GM10248 (cell line): ENCODE measurements around the gene DNAH1.

ENCODE experiments used
- CTCF ChIA-PET: fragments of 300-600 bp; sonication (Branson Sonifier 250); formaldehyde crosslinking; extraction: SDS; loops from one replicate; lab custom pipeline; 2021; ENCODE audit warnings: antibody characterized with exemption; lab: Yijun Ruan, JAX
- POLR2A ChIA-PET: fragments of 350-650 bp; sonication (Branson Sonifier 250); formaldehyde crosslinking; extraction: SDS; loops from one replicate; lab custom pipeline; 2020; ENCODE audit warnings: antibody characterized with exemption; lab: Yijun Ruan, JAX
- DNase-seq: peaks from one replicate; pipeline ENCODE4 v3.0.0; 2012; ENCODE audit errors: extremely low spot score
- TF ChIP-seq, protein P1 (sequence below): IDR thresholded peaks from 2 replicates; pipeline ENCODE4 v1.5.1; 2012; ENCODE audit warnings: mild to moderate bottlenecking, low read depth; ENCODE audit errors: extremely low read depth, missing control alignments, control extremely low read depth

DNAH1 gene

GRCh38 chr3:52441772-52442332 lies 125.7 kb downstream of the DNAH1 start:
- CTCF ChIA-PET = interaction anchor here (2.0 to 17.8 kb wide), 2 partner anchors 10 to 12 kb away, joined by 6 to 345 read pairs; no protein-coding TSS in a partner anchor
- POLR2A ChIA-PET = no interaction called here
- TF ChIP-seq, protein P1, sequence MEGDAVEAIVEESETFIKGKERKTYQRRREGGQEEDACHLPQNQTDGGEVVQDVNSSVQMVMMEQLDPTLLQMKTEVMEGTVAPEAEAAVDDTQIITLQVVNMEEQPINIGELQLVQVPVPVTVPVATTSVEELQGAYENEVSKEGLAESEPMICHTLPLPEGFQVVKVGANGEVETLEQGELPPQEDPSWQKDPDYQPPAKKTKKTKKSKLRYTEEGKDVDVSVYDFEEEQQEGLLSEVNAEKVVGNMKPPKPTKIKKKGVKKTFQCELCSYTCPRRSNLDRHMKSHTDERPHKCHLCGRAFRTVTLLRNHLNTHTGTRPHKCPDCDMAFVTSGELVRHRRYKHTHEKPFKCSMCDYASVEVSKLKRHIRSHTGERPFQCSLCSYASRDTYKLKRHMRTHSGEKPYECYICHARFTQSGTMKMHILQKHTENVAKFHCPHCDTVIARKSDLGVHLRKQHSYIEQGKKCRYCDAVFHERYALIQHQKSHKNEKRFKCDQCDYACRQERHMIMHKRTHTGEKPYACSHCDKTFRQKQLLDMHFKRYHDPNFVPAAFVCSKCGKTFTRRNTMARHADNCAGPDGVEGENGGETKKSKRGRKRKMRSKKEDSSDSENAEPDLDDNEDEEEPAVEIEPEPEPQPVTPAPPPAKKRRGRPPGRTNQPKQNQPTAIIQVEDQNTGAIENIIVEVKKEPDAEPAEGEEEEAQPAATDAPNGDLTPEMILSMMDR = no peak
- no peak for DNase-seq

DNA sequence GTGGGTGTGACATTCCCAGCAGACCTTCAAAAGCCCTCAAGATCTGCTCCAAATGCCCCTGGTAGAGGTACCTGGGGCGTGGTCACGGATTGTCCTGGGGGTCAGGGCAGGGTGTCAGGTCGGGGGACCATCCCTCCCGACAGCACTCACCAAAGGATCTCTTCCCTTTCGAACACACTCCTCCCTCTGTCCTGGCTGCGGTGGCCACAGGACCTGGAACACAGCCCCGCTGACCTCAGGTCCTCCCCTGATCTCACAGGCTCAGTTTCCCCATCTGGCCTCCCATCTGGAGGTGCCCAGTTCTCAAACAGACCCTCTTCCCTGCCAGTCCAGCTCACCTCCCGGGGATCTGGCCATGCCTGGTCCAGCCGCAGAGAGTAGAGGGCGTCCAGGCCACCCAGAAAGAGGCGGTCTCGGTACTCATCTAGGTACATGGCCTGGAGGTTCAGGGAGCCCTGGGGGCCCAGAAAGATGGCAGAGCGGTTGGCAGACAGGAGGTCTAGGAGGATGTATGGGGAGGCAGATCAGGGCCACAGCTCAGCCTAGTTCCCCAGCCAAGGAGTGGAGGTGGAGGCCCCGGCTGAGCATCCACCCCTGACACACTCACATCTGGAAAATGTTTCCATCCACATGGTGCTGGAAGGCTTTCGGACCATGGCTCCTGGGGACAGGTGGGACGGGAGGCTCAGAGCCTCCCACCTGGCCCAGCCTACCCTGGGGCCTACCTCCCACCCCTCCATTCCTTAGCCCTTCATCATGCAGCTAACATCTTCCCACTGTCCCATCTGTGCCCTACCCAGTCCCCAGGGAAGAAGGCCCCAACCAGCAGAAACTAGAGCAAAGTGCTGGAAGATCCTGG lies 126.5 kb downstream of the DNAH1 start:
- ChIA-PET POLR2A (no interaction called here), CTCF (interaction anchor here (2.0 to 17.8 kb wide), 2 partner anchors 10 to 13 kb away, joined by 6 to 345 read pairs; no protein-coding TSS in a partner anchor)
- DNase-seq = no peak
- TF ChIP-seq, protein P1 = no peak

GRCh38 chr3:52443268-52443610 lies 127.1 kb downstream of the DNAH1 start:
- no peak for DNase-seq
- TF ChIP-seq, protein P1 = no peak
- CTCF ChIA-PET = interaction anchor here (2.0 to 17.8 kb wide), 2 partner anchors 9 to 13 kb away, joined by 6 to 345 read pairs; no protein-coding TSS in a partner anchor
- POLR2A ChIA-PET = no interaction called here

DNA sequence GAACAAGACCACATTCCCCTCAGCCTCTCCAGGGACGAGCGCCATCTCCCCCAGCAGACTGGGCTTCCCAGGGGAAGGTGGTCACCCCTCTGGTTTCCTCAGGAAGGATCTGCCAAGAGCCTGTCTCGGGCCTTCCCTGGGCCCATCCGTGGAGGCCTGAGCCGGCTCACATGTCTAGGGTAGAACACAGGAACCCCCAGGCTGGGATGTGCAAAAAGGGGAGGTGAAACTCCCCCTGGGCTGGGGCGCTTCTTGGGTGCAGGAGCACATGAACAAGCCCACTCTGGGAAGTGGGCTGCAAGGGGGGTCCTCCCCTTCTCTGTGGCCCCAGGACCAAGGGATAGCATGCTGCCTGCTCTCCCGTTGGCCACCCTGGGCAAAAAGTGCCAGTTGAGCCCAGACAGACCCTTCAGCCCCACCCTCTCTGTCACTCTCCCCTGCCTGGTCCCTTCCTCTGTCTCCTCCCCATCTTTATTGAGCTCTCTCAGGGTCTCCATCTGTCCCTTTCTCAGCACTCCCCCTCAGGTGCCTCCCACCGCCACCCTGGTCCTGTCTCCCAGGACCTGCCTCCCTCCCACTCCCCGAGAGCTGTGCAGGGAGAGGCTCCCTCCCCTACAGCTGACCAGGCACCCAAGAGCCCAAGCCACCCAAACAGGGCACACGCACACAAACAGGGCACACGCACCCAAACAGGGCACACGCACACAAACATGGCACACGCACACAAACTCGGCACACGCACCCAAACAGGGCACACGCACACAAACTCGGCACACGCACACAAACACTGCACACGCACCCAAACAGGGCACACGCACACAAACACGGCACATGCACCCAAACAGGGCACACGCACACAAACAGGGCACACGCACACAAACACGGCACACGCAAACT lies 127.9 kb downstream of the DNAH1 start:
- CTCF ChIA-PET = interaction anchor here (1.4 to 17.8 kb wide), 5 partner anchors 8 to 154 kb away, joined by 3 to 345 read pairs (median 24); partner anchors contain the start of gene GLYCTK
- DNase-seq = no peak
- POLR2A ChIA-PET = no interaction called here
- TF ChIP-seq, protein P1 = no peak

DNA sequence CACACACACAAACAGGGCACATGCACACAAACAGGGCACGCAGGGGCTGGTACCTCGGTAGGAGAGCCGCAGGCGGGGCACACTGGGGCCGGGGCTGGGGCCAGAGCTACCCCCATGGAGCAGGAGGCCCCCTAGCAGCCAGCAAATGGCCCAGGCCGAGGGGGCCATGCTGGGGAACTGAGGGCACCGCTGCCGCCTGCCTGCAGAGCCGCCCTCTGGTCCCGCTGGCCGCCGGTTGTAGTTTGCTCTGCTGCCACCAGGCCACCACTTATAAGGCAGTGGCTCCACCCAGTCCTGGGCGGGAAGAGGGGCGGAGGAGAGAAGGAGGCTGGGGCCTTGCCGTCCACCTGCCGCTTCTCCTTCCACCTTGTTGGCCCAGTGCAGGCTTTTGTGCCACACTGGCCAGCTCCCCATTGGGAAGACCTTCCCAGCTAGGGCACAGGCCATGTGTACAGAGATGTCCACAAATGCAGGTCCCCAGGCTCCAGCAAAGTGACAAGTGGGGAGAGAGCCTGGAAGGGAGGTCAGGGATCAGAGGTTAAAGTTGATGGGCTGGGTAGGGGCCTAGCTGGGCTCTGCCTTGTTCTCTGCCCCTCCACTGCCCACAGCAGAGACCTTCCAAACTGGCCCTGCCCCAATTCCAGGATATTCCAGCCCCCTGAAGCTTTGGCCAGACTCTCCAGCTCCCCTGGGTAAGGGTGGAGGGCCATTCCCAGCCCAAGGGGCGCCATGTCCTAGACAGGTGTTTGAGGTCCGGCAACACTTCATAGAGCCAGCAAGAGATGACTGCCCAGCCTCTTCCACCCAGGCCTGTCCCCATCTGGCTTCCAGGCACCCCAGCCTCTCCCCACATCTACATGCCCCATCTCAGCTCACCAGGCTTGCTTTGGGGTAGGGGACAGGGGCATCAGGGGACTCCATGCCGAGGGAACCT lies 129.0 kb downstream of the DNAH1 start, which contains the start of gene SEMA3G:
SEMA3G (minus strand) TSS at position 244 of the 934 bp plus-strand sequence; CDS start at position 168, 76 bp downstream.
- DNase-seq = peak; percentile 85
- ChIA-PET CTCF (interaction anchor here (0.6 to 17.8 kb wide), 13 partner anchors 9 to 392 kb away, joined by 3 to 345 read pairs (median 6); partner anchors contain the start of genes GLYCTK and TNNC1), POLR2A (interaction anchor here (0.6 kb wide), 1 partner anchor 24 kb away, joined by 3 read pairs; no protein-coding TSS in a partner anchor)
- TF ChIP-seq, protein P1 = peak; percentile 39
